Adrenal gland (tissue), 12 donors: ENCODE data around the gene EZR. TPM values are rescaled to one million over a fixed set of nuclear protein-coding genes. Genes with fewer than 3 reads are reported as not detected.
A peak's percentile ranks its signal among the peaks of the same experiment; 100 is the strongest.

Source experiments
- DNase-seq, 7 donors: peaks; one replicate each; pipeline ENCODE4 v3.0.0-alpha.2; 2019 to 2020
- H3K27ac ChIP-seq, 5 donors: fragments of 200-600 bp; sonication (generic) in 4 of 5; 1 replicate in 3 of 5; 2 replicates in 2 of 5; pipeline versions ENCODE4 v1.5.1 to v1.8.0; 2016 to 2020; ENCODE audit warnings: mild to moderate bottlenecking in 1 of 5
- H3K27me3 ChIP-seq: fragments of 200-600 bp; 2 replicates; pipeline ENCODE4 v1.8.0; 2021
- H3K36me3 ChIP-seq, 2 donors: fragments of 200-600 bp; replicated peaks in 1 of 2; 1 replicate in 1 of 2; 2 replicates in 1 of 2; pipeline versions ENCODE4 v1.5.1 to v1.8.0; 2018 to 2022
- H3K4me1 ChIP-seq, 2 donors: fragments of 200-600 bp; replicated peaks in 1 of 2; 1 replicate in 1 of 2; 2 replicates in 1 of 2; pipeline versions ENCODE4 v1.5.1 to v1.8.0; 2018 to 2021
- H3K4me3 ChIP-seq, 4 donors: fragments of 200-600 bp; sonication (generic) in 3 of 4; one replicate each; pipeline ENCODE4 v1.5.1; 2016 to 2018
- H3K9me3 ChIP-seq, 3 donors: fragments of 200-600 bp; sonication (generic) in 1 of 3; replicated peaks in 1 of 3; 1 replicate in 2 of 3; 2 replicates in 1 of 3; pipeline versions ENCODE4 v1.5.1 to v1.8.0; 2016 to 2021
- CTCF ChIP-seq, 6 experiments: fragments of 450-650 bp in 4 of 6; fragments of 200-600 bp in 2 of 6; sonication (generic) in 1 of 6; IDR thresholded peaks; 1 replicate in 5 of 6; 2 replicates in 1 of 6; pipeline versions ENCODE4 v1.5.1 to v1.8.0; 2016 to 2021; ENCODE audit warnings: antibody characterized with exemption in 6 of 6, mild to moderate bottlenecking in 2 of 6, moderate library complexity in 1 of 6
- POLR2A ChIP-seq, 2 donors: fragments of 450-650 bp; IDR thresholded peaks; one replicate each; pipeline ENCODE4 v1.6.1; 2017; ENCODE audit warnings: antibody characterized with exemption in 2 of 2, mild to moderate bottlenecking in 2 of 2, moderate library complexity in 1 of 2
- WGBS, 4 donors: extraction: QIAGEN DNeasy Blood & Tissue Kit in 2 of 4; methylation state at CpG; one replicate each; pipeline versions ENCODE4 v1.1.5 to v1.1.7; 2013 to 2017; 5-methylcytosine and 5-hydroxymethylcytosine counted together
- intact Hi-C, 2 donors: fragments of 100-400 bp; cut with DNase I; formaldehyde crosslinking; loops; one replicate each; pipeline versions ENCODE4 v1.14.1 to v1.15.0; 2022 to 2023
- polyA plus RNA-seq, 3 donors: library from polyadenylated mRNA; stranded (reverse); fragments of 200-250 nt in 2 of 3; fragments of 350-450 nt in 1 of 3; fragmentation: Illumina TruSeq in 1 of 3; extraction: RNeasy Lipid Tissue Mini Kit (QIAGEN cat#74804) in 1 of 3; gene quantifications; one replicate each; pipeline ENCODE4 v1.2.3, GENCODE V29; 2013 to 2014
- total RNA-seq, 9 donors: library from RNA; depleted of rRNA in 4 of 9; stranded (reverse); fragments of >200 nt in 4 of 9; fragments of 120-200 nt in 1 of 9; fragmentation: NEBNext Ultra II Directional in 1 of 9; extraction: Animal tissue kit (Norgen Biotek cat#: 25700) in 1 of 9; gene quantifications; one replicate each; pipeline versions ENCODE4 v1.1.0 to v1.2.4, GENCODE V29; 2013 to 2023
- donor health status: healthy with polysubstance abuse.
- donor health status: Bipolar disorder and iron deficiency.
- donor health status: DM: yes; HTN: yes; CAD: no.
- donor health status: DM: no; HTN: no; CAD: no.
- donor health status: DM: no; HTN: no; CAD: no.
- donor health status: DM: yes; HTN: yes; CAD: no.

Gene EZR
- total and polyA plus RNA-seq, 12 donors: 80.3 to 476 (median 342) TPM

- WGBS, 4 donors: 79 to 96% (median 91%) methylated on average over 5 to 9 of the region's 9 CpGs
- H3K9me3 ChIP-seq: no peaks in the 10 kb centered on the region
- intact Hi-C loops: no loop called here
- H3K4me1 ChIP-seq: peaks cover 0 to 8% of the 10 kb centered on the region in 2 donors
- no peak overlapping the region for H3K27ac ChIP-seq
- H3K27me3 ChIP-seq: no peaks in the 10 kb centered on the region
- no peak for TF ChIP-seq CTCF (IDR thresholded peaks at IDR 0.05)
- H3K4me3 ChIP-seq: no peak overlapping the region
- DNase-seq: peak in 2 of 7 donors; percentile 17 to 41
- H3K36me3 ChIP-seq: no peaks in the 10 kb centered on the region
Measured at GRCh38 chr6:158756126-158756525, 63.0 kb downstream of the EZR start.

GRCh38 chr6:158755636-158756035 lies 63.5 kb downstream of the EZR start:
- DNase-seq: peak in 2 of 7 donors; percentile 12 to 28
- peaks cover 0 to 8% of the 10 kb centered on the region in 2 donors for H3K4me1 ChIP-seq
- 94 to 97% (median 95%) methylated on average over 13 of the region's 13 CpGs for WGBS, 4 donors
- intact Hi-C loops: no loop called here
- no peak for TF ChIP-seq CTCF (IDR thresholded peaks at IDR 0.05)
- no peak for TF ChIP-seq POLR2A (IDR thresholded peaks at IDR 0.05)
- H3K9me3 ChIP-seq: no peaks in the 10 kb centered on the region
- no peaks in the 10 kb centered on the region for H3K27me3 ChIP-seq
- H3K36me3 ChIP-seq: no peaks in the 10 kb centered on the region
- H3K4me3 ChIP-seq: no peak overlapping the region
- no peak overlapping the region for H3K27ac ChIP-seq

- WGBS, 4 donors: 54 to 66% (median 61%) methylated on average over 11 of the region's 11 CpGs
- intact Hi-C loops: no loop called here
Measured at GRCh38 chr6:158754738-158755137, 64.4 kb downstream of the EZR start.

GRCh38 chr6:158753811-158754210 lies 65.4 kb downstream of the EZR start:
- TF ChIP-seq CTCF (IDR thresholded peaks at IDR 0.05): no peak
- TF ChIP-seq POLR2A (IDR thresholded peaks at IDR 0.05): no peak
- no peak overlapping the region for H3K4me3 ChIP-seq
- 90 to 98% (median 92%) methylated on average over 9 of the region's 9 CpGs for WGBS, 4 donors

More at GRCh38 chr6:158754738-158755137, 64.4 kb downstream of the EZR start:
- no peak for TF ChIP-seq POLR2A (IDR thresholded peaks at IDR 0.05)
- TF ChIP-seq CTCF (IDR thresholded peaks at IDR 0.05): no peak
- Histone ChIP-seq H3K36me3 (no peaks in the 10 kb centered on the region), H3K9me3 (no peaks in the 10 kb centered on the region), H3K27ac (no peak overlapping the region), H3K27me3 (no peaks in the 10 kb centered on the region), H3K4me3 (no peak overlapping the region), H3K4me1 (peaks cover 0 to 8% of the 10 kb centered on the region in 2 donors)
- peak in 2 of 7 donors; percentile 21 to 52 for DNase-seq

More at GRCh38 chr6:158753811-158754210, 65.4 kb downstream of the EZR start:
- Histone ChIP-seq H3K9me3 (no peaks in the 10 kb centered on the region), H3K4me1 (peaks cover 0 to 8% of the 10 kb centered on the region in 2 donors), H3K27me3 (no peaks in the 10 kb centered on the region), H3K36me3 (no peaks in the 10 kb centered on the region), H3K27ac (no peak overlapping the region)
- intact Hi-C loops: no loop called here
- DNase-seq: no peak
